ENCODE results near the gene MTUS2. TPM values are rescaled to one million over a fixed set of nuclear protein-coding genes. Genes with fewer than 3 reads are reported as not detected.

Gene MTUS2
- polyA plus RNA-seq, 4 donors, result 0.72 to 0.96 (median 0.87) TPM

GRCh38 chr13:29436291-29436690, 616.2 kb downstream of the MTUS2 start:
- no peak for DNase-seq (ENCODE audit: low read depth in 4 of 4, low spot score in 2 of 4)

GRCh38 chr13:29436721-29437280, 616.7 kb downstream of the MTUS2 start:
- DNase-seq (ENCODE audit: low read depth in 4 of 4, low spot score in 2 of 4), result no peak

GRCh38 chr13:29438769-29439168, 618.6 kb downstream of the MTUS2 start:
- DNase-seq (ENCODE audit: low read depth in 4 of 4, low spot score in 2 of 4), result no peak

DNA sequence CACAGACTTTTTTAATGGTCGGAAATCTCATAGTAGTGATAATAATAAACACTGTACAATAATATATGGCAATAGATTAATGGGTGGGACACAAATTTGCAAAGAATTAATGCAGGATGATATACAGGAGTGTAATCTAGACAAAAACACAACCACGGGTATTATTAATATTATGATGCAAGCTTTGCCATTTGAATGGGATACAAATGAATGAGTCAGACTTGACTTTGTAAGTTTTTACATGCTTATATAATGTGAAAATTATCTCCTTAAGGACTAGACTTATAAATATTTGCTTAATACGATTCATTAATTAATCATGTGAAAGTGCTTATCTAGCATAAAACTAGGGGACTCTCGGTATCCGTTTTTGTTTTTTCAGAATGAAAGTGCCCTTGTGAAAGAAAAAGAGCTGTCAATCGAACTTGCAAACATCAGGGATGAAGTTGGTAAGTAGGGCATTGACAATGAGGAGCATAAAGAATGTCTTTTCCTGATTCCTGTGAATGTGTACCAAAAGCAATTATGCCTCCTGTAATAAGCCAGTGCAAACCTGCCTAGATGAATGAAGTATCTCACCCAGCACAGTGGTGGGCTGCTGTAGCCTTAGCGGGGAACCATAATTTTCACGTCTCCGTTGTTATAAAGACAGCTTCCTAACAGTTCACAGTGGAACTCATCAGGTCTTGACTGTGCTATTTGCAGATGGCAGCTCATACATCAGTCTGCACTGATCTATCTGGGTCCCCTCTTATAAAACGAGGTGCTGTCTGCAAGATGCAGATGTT, 619.7 kb downstream of the MTUS2 start:
- no peak for DNase-seq (ENCODE audit: low read depth in 4 of 4, low spot score in 2 of 4)

- DNase-seq (ENCODE audit: low read depth in 4 of 4, low spot score in 2 of 4), result no peak
Measured at GRCh38 chr13:29441306-29441705, 621.2 kb downstream of the MTUS2 start.

DNA sequence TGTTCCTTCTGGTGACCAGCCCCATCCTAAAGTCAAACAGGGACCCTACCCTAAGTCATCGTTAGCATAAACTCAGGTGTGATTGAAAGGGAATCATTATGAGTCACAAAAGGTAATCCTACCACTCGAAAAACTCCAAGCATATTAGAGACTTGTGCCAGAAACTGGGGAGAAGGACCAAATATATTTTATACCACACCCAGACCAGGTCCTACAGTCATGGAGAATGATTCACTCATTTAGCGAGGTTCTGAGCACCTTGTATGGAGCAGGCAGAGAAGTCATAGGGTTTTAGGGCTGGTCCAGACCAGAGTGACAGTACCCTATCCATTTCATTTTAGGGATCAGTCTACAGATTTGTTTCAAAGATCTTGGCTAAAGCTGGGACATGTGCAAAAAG, 625.9 kb downstream of the MTUS2 start:
- DNase-seq (ENCODE audit: low read depth in 4 of 4, low spot score in 2 of 4), result no peak

DNA sequence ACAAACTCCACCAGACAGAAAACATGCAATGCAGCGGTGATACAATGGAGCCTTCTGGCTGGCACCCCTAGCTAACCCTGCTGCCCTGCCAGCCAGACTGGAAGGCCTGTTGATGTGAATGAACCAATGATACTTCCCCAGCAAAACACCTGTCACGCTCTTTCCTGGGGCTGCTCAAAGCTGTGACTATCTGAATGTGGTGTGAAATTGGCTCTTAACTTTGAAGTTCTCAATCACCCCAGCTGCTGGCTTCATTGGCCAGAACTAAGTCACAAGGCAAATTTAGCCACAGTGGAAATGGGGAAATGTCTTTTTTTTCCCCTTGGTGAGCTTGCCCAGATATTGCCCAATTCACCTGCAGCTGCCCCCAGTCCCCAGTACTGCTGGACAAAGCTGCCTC, 628.0 kb downstream of the MTUS2 start:
- DNase-seq (ENCODE audit: low read depth in 4 of 4, low spot score in 2 of 4), result no peak

DNA sequence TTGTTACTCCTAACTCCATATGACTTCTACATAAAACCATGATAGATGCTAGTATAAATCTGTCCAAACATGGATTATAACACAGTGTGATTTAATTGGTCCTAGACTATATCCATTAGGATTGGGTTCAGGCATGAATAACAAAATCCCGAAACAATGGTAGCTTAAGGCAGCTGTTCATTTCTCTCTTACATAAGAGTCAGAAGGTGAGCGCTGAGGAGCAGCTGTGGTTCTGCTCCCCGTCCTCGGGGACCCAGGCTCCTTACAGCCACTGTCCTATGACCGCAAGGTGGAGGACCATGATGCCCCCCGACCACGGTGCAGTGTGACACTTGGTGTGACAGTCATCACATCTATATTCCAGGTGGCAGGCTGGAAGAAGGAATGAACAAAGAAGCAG, 629.6 kb downstream of the MTUS2 start:
- DNase-seq (ENCODE audit: low read depth in 4 of 4, low spot score in 2 of 4), result no peak

DNA sequence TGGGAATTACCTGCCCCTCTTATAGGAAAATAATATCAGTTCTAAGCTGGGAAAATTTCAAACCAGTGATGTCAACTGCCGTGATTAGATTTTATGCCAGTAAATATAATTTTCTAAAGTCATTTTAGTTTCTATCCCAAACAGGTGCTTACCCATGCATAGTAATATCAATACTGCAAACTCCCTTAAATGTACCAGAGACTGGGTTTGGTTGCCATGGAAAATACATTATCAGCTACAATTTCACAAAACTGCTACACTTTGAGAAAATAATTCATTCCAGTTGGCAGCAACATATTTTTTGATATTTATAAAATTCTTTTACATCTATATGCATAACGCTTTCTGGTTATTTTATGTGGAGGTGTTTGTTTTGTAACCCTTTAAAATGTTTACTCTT, 631.8 kb downstream of the MTUS2 start:
- no peak for DNase-seq (ENCODE audit: low read depth in 4 of 4, low spot score in 2 of 4)

- no peak for DNase-seq (ENCODE audit: low read depth in 4 of 4, low spot score in 2 of 4)
Measured at GRCh38 chr13:29452773-29453616, 632.9 kb downstream of the MTUS2 start.

- DNase-seq (ENCODE audit: low read depth in 4 of 4, low spot score in 2 of 4), result no peak
Measured at GRCh38 chr13:29453617-29454011, 633.5 kb downstream of the MTUS2 start.

DNA sequence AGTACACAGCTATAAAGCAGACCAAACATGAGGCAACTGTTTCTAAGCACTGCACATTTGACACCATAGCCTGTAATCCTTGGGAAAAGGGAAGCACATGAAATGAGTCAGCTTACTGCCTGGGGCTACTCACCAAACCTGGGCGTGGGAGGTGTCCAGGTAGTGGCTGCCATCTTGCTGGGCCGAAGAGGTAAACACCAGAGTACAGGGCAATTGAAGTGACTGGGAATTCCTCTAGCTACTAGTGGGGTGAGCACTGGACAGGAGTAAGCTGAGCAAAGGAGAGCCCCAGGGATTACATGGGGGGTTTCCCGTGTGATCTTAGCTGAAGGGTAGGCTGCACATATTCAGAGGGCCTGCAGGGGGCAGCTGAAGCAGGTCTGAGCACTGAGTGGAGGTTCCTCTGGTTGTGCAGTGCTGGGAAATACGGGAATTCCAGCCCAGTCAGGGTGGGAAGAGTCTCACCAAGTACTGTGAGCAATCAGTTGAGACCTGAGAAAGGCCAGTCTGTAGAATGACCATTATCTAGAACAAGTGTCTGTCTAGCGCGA, 634.9 kb downstream of the MTUS2 start:
- DNase-seq (ENCODE audit: low read depth in 4 of 4, low spot score in 2 of 4), result no peak

DNA sequence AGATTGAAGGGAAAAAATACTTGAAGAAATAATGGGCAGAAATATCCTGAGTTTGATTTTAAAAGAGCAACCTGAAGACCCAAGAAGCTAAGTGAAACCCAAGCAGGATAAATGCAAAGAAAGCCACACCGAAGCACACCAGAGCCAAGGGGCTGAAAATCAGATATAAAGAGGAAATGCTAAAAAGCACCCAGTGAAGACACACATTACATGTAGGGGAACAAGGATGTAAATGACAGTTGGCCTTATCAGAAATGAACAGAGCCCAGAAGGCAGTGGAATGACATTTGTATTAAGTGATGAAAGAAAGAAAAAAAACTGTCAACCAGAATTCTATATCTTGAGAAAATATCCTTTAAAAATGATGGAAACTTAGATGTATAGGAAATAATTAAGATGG, 636.3 kb downstream of the MTUS2 start:
- DNase-seq (ENCODE audit: low read depth in 4 of 4, low spot score in 2 of 4), result no peak

- DNase-seq (ENCODE audit: low read depth in 4 of 4, low spot score in 2 of 4), result no peak
Measured at GRCh38 chr13:29457299-29457698, 637.2 kb downstream of the MTUS2 start.

DNA sequence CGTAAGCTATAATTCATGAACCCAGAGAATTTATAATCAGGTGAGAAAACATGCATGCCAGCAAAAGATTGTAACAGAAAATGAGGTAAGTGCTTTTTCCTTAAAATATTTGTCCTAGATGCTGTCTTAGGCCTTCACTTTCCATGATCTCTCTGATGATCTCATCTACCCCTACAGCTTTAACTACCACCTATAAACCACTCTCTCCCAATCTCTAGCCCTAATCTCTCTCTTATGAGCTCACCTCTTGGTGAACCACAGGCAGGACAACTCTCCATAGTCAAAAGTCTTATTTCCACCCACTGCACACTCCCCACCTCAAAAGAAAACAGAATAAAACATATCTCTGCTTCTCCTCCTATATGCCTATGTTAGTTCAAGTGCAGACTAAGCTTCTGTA, 638.3 kb downstream of the MTUS2 start:
- DNase-seq (ENCODE audit: low read depth in 4 of 4, low spot score in 2 of 4), result no peak

DNA sequence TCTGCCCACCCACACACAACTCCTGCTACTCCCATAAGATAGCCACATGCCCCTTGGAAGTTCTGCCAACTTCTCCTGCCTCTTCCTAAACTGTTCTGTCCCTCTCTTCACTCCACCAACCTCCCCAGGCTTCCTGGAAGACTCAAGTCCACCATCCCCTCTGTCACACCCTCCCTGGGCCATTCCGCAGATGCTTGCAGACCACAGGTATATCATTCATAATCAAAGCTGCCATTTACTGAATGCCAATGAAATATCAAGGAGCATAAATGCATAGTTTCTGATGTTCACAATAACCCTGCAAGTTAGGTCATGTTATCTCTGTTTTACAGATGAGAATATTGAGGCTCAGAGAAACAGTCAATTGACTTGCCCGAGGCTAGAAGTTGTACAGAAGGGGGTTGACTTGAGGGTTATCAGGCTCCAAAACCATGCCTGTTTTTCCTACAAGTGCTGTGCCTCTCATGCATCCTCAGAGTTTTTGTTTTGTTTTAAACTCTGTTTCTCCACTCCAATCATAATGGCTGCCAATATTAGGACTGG, 639.7 kb downstream of the MTUS2 start:
- no peak for DNase-seq (ENCODE audit: low read depth in 4 of 4, low spot score in 2 of 4)

DNA sequence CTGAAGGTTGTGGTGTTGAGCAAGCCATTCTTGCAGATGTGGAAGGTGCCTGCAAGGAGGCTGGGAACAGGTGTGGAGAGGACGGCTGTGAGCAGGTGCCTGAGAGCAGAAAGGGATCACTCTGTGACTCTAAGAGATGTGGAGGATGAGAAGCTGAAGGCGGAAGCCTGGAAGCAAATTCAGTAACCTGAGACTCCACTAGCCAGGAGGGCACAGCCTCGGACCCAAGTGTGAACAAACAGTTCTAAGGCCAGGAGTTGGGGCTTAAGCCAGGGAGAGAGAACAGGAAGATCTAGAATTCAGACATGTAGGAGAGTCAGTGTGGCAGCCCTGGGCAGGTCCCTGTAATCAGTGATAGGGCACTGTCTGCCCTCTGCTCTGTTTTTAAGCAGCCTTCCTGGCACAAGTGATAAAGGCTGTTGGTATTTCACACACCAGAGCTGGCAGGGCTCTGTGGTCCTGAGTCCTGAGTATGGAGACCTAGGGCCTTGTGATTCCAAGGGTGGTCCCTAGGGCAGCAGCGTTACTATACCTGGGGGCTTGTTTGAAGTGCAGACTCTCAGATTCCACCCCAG, 644.1 kb downstream of the MTUS2 start:
- DNase-seq (ENCODE audit: low read depth in 4 of 4, low spot score in 2 of 4), result no peak

DNA sequence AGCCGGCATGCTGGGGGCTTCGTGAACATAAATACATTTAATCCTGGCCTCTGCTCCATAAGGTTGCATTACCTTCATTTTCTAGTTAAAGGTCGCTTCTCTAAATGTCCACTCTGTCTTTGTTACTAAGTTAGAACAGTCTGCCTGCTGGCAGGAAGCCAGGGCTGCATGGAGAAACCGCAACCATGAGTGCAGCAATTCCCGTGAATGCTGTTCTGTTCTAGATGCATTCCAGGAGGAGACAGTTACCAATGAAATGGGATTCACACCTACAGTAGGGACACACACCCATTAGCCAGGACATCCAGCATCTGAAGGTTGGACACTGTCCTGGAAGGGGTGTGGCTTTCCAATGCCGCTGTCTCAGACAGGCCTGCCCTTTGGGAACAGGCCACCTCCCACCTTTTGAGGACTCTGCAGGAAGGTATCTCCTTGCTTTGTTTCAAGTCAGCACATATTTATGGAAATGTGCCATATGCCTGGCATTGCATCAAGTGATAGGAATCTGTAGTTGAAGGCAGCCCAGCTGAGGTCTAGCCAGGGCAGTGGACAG, 645.7 kb downstream of the MTUS2 start:
- DNase-seq (ENCODE audit: low read depth in 4 of 4, low spot score in 2 of 4), result no peak

- DNase-seq (ENCODE audit: low read depth in 4 of 4, low spot score in 2 of 4), result no peak
Measured at GRCh38 chr13:29471551-29471950, 651.4 kb downstream of the MTUS2 start.

DNA sequence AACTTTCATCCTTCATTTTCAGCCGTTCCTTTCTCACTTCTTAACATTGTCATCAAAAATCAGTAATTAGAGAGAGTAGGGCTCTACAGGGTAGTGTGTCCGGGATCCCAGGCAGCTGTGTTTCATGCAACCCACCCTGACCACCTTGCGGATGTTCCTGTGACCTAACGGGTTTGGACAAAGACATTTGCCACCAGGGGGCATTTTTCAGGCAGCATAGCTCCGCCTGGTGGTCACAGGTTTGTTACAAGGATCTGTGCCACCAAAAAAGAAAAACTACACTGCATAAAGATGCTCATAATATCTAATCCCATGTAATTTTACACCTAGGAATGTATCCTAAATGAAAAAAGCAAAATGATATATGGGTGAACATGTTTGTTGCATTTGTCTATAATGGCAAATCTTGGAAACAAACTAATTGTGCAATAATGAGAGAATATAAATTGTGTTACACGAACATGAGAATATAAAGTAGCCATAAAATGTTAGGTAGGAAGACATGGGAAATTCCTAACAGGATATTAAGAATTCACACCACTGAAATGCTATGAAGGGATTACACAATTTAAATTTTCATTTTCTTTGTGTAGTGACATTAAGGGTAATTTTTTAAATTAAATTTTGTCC, 652.3 kb downstream of the MTUS2 start:
- DNase-seq (ENCODE audit: low read depth in 4 of 4, low spot score in 2 of 4), result no peak

All from left renal cortex interstitium (tissue), 4 donors.